Measurements from ENCODE around the gene SNX4.
"Not testable (repeated sequence)": the region's sequence is repeated elsewhere in the genome, so short reads cannot be mapped to it uniquely, and the experiment has no call there.

The SNX4 gene

GRCh38 chr3:125461896-125462295 is 58.1 kb downstream of the SNX4 start:
- DNase-seq, result no peak

GRCh38 chr3:125460233-125460632 is 59.8 kb downstream of the SNX4 start:
- no peak for DNase-seq

- no peak for DNase-seq
Measured at GRCh38 chr3:125443923-125444322, 76.1 kb downstream of the SNX4 start.

- DNase-seq, result no peak
Measured at GRCh38 chr3:125442506-125442905, 77.5 kb downstream of the SNX4 start.

GRCh38 chr3:125440970-125441369 is 79.0 kb downstream of the SNX4 start:
- no peak for DNase-seq

GRCh38 chr3:125440559-125440955 is 79.4 kb downstream of the SNX4 start:
- DNase-seq, result no peak

- DNase-seq, result peak in 1 of 2 experiments; percentile 38
Measured at GRCh38 chr3:125437631-125438435, 82.2 kb downstream of the SNX4 start.

- DNase-seq, result no peak
Measured at GRCh38 chr3:125436921-125437320, 83.1 kb downstream of the SNX4 start.

GRCh38 chr3:125435231-125435630 is 84.8 kb downstream of the SNX4 start:
- no peak for DNase-seq

- no peak for DNase-seq
Measured at GRCh38 chr3:125434582-125435011, 85.4 kb downstream of the SNX4 start.

GRCh38 chr3:125433611-125434041 is 86.4 kb downstream of the SNX4 start:
- no peak for DNase-seq

GRCh38 chr3:125433091-125433534 is 86.9 kb downstream of the SNX4 start:
- DNase-seq, result no peak

GRCh38 chr3:125431912-125432790 is 87.9 kb downstream of the SNX4 start:
- no peak for DNase-seq

GRCh38 chr3:125431391-125431790 is 88.6 kb downstream of the SNX4 start:
- no peak for DNase-seq

- DNase-seq, result no peak
Measured at GRCh38 chr3:125428216-125428830, 91.7 kb downstream of the SNX4 start.

- no peak for DNase-seq
Measured at GRCh38 chr3:125418306-125418705, 101.7 kb downstream of the SNX4 start.

- no peak for DNase-seq
Measured at GRCh38 chr3:125416235-125416634, 103.8 kb downstream of the SNX4 start.

GRCh38 chr3:125414669-125415068 is 105.3 kb downstream of the SNX4 start:
- DNase-seq, result no peak

GRCh38 chr3:125410922-125411321 is 109.1 kb downstream of the SNX4 start:
- DNase-seq, result no peak

GRCh38 chr3:125406070-125406469 is 113.9 kb downstream of the SNX4 start:
- DNase-seq, result no peak

- not testable (repeated sequence) for DNase-seq
Measured at GRCh38 chr3:125405515-125405914, 114.5 kb downstream of the SNX4 start.

- no peak for DNase-seq
Measured at GRCh38 chr3:125403789-125404188, 116.2 kb downstream of the SNX4 start.

GRCh38 chr3:125402639-125403038 is 117.4 kb downstream of the SNX4 start:
- no peak for DNase-seq

All from SW 1271 (cell line).